Choroid plexus epithelial cell (primary cell): ENCODE results near the gene ERVK3-1.
"Not testable (repeated sequence)": the region's sequence is repeated elsewhere in the genome, so short reads cannot be mapped to it uniquely, and the experiment has no call there.

Source experiments
- DNase-seq: peaks from one replicate; pipeline ENCODE4 v3.0.0-alpha.2; 2010; ENCODE audit warnings: low read depth
- H3K4me3 ChIP-seq: 2 replicates; pipeline ENCODE4 v1.5.1; 2011; ENCODE audit warnings: low read depth, mild to moderate bottlenecking, control low read depth, low read length, moderate library complexity
- CTCF ChIP-seq: conservative IDR thresholded peaks from 2 replicates; pipeline ENCODE4 v1.5.1; 2011; ENCODE audit warnings: low read depth, mild to moderate bottlenecking, control low read depth, inconsistent platforms, low read length, moderate library complexity

The ERVK3-1 gene

GRCh38 chr19:58304748-58305064 lies 471 bp upstream of the ERVK3-1 start:
- peak overlapping the region; percentile 96 for H3K4me3 ChIP-seq
- DNase-seq: no peak
- TF ChIP-seq CTCF: no peak

- TF ChIP-seq CTCF: no peak
- peak; percentile 27 for DNase-seq
- H3K4me3 ChIP-seq: peak overlapping the region; percentile 96
Observed at GRCh38 chr19:58305932-58306323, 751 bp downstream of the ERVK3-1 start.

- no peak for TF ChIP-seq CTCF
- DNase-seq: no peak
- no peak overlapping the region for H3K4me3 ChIP-seq
Observed at GRCh38 chr19:58307736-58308135, 2.6 kb downstream of the ERVK3-1 start.

- DNase-seq: peak; percentile 46
- not testable (repeated sequence) for H3K4me3 ChIP-seq
- peak; percentile 45 for TF ChIP-seq CTCF
Observed at GRCh38 chr19:58310685-58311084, 5.5 kb downstream of the ERVK3-1 start.

- TF ChIP-seq CTCF: no peak
- DNase-seq: no peak
- no peak overlapping the region for H3K4me3 ChIP-seq
Observed at GRCh38 chr19:58311345-58311865, 6.2 kb downstream of the ERVK3-1 start.

GRCh38 chr19:58315580-58315979 lies 10.4 kb downstream of the ERVK3-1 start:
- no peak for TF ChIP-seq CTCF
- DNase-seq: no peak

GRCh38 chr19:58317476-58318072 lies 12.4 kb downstream of the ERVK3-1 start:
- TF ChIP-seq CTCF: no peak
- peak; percentile 63 for DNase-seq
- no peak overlapping the region for H3K4me3 ChIP-seq

More at GRCh38 chr19:58315580-58315979, 10.4 kb downstream of the ERVK3-1 start:
- no peak overlapping the region for H3K4me3 ChIP-seq
